ENCODE measurements around the gene KRT2. TPM values are rescaled to one million over a fixed set of nuclear protein-coding genes. Genes with fewer than 3 reads are reported as not detected.

Gene KRT2
- total RNA-seq, 1 donor from 2014 or later = not detected

GRCh38 chr12:52695039-52695438, 43.0 kb upstream of the KRT2 start:
- DNase-seq (ENCODE audit: low read depth) = no peak
- no peak for TF ChIP-seq CTCF (conservative IDR thresholded peaks at IDR 0.05; ENCODE audit: low read depth, low read length)
- no peak overlapping the region for H3K4me3 ChIP-seq (ENCODE audit: low read depth, low read length)

- DNase-seq (ENCODE audit: low read depth) = no peak
- no peak overlapping the region for H3K4me3 ChIP-seq (ENCODE audit: low read depth, low read length)
- TF ChIP-seq CTCF (conservative IDR thresholded peaks at IDR 0.05; ENCODE audit: low read depth, low read length) = no peak
These were observed 42.1 kb upstream of the KRT2 start for GRCh38 chr12:52694151-52694550.

GRCh38 chr12:52693261-52693660, 41.2 kb upstream of the KRT2 start:
- no peak for TF ChIP-seq CTCF (conservative IDR thresholded peaks at IDR 0.05; ENCODE audit: low read depth, low read length)
- DNase-seq (ENCODE audit: low read depth) = no peak
- no peak overlapping the region for H3K4me3 ChIP-seq (ENCODE audit: low read depth, low read length)

GRCh38 chr12:52692254-52692653, 40.2 kb upstream of the KRT2 start:
- peak; percentile 19 for TF ChIP-seq CTCF (conservative IDR thresholded peaks at IDR 0.05; ENCODE audit: low read depth, low read length)
- no peak overlapping the region for H3K4me3 ChIP-seq (ENCODE audit: low read depth, low read length)
- DNase-seq (ENCODE audit: low read depth) = no peak

- no peak overlapping the region for H3K4me3 ChIP-seq (ENCODE audit: low read depth, low read length)
- no peak for DNase-seq (ENCODE audit: low read depth)
- TF ChIP-seq CTCF (conservative IDR thresholded peaks at IDR 0.05; ENCODE audit: low read depth, low read length) = no peak
These were observed 39.8 kb upstream of the KRT2 start for GRCh38 chr12:52691841-52692150.

- no peak overlapping the region for H3K4me3 ChIP-seq (ENCODE audit: low read depth, low read length)
- no peak for TF ChIP-seq CTCF (conservative IDR thresholded peaks at IDR 0.05; ENCODE audit: low read depth, low read length)
- DNase-seq (ENCODE audit: low read depth) = no peak
These were observed 39.2 kb upstream of the KRT2 start for GRCh38 chr12:52691076-52691840.

Measured in epithelial cell of proximal tubule (primary cell).